NB4 (cell line): ENCODE measurements around the gene CENPW.

ENCODE experiments used
- DNase-seq: peaks from one replicate; pipeline ENCODE4 v3.0.0; 2010; ENCODE audit warnings: low read depth
- H3K4me3 ChIP-seq: one replicate; pipeline ENCODE4 v1.5.1; 2011; ENCODE audit warnings: mild to moderate bottlenecking, low read depth, low read length, moderate library complexity
- MYC ChIP-seq: IDR thresholded peaks from 2 replicates; pipeline ENCODE4 v1.6.1; 2011; ENCODE audit warnings: low read depth, low read length
- POLR2A ChIP-seq: IDR thresholded peaks from 2 replicates; pipeline ENCODE4 v1.6.1; 2011; ENCODE audit warnings: mild to moderate bottlenecking; ENCODE audit not compliant: insufficient read length; ENCODE audit errors: extremely low read depth
- TF ChIP-seq, protein P1 (sequence below): IDR thresholded peaks from one replicate; pipeline ENCODE4 v1.5.1; 2012; ENCODE audit warnings: low read depth, low read length
- TF ChIP-seq, protein P2 (sequence below): IDR thresholded peaks from 2 replicates; pipeline ENCODE4 v1.6.1; 2011; ENCODE audit warnings: low read depth, low read length

CENPW gene

DNA sequence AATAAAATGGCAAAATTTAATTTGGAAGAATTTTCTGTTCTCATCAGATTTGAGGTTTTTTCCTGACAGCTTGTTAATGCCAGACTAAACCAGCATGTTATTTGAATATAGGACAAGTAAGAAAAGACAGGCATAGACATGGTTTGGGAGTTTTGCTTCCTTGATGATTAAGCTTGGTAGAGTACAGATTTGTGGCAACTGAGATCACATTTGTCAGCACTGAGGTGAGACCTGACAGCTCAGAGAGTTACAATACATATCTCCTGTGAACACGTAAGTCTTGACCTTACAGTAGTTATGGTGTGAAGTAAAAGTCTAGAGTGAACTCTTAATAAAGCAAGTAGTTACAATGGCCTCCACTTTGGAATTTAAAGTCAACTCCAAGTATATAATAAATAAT, 34.5 kb downstream of the CENPW start:
- H3K4me3 ChIP-seq = no peak overlapping the region
- TF ChIP-seq, protein P1, sequence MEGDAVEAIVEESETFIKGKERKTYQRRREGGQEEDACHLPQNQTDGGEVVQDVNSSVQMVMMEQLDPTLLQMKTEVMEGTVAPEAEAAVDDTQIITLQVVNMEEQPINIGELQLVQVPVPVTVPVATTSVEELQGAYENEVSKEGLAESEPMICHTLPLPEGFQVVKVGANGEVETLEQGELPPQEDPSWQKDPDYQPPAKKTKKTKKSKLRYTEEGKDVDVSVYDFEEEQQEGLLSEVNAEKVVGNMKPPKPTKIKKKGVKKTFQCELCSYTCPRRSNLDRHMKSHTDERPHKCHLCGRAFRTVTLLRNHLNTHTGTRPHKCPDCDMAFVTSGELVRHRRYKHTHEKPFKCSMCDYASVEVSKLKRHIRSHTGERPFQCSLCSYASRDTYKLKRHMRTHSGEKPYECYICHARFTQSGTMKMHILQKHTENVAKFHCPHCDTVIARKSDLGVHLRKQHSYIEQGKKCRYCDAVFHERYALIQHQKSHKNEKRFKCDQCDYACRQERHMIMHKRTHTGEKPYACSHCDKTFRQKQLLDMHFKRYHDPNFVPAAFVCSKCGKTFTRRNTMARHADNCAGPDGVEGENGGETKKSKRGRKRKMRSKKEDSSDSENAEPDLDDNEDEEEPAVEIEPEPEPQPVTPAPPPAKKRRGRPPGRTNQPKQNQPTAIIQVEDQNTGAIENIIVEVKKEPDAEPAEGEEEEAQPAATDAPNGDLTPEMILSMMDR = no peak
- TF ChIP-seq, protein P2, sequence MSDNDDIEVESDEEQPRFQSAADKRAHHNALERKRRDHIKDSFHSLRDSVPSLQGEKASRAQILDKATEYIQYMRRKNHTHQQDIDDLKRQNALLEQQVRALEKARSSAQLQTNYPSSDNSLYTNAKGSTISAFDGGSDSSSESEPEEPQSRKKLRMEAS = no peak
- TF ChIP-seq POLR2A = no peak
- no peak for TF ChIP-seq MYC
- no peak for DNase-seq

- no peak for DNase-seq
- TF ChIP-seq MYC = no peak
- TF ChIP-seq, protein P2 = no peak
- no peak for TF ChIP-seq POLR2A
- TF ChIP-seq, protein P1 = no peak
- H3K4me3 ChIP-seq = no peak overlapping the region
Observed at GRCh38 chr6:126376682-126377081, 36.8 kb downstream of the CENPW start.

- no peak overlapping the region for H3K4me3 ChIP-seq
- TF ChIP-seq, protein P1 = no peak
- TF ChIP-seq, protein P2 = no peak
- TF ChIP-seq POLR2A (no peak), MYC (no peak)
- DNase-seq = no peak
Observed at GRCh38 chr6:126377594-126378153, 37.8 kb downstream of the CENPW start.

- no peak overlapping the region for H3K4me3 ChIP-seq
- no peak for DNase-seq
- TF ChIP-seq POLR2A (no peak), MYC (no peak)
- TF ChIP-seq, protein P1 = no peak
- TF ChIP-seq, protein P2 = no peak
Observed at GRCh38 chr6:126380072-126380583, 40.2 kb downstream of the CENPW start.

- no peak overlapping the region for H3K4me3 ChIP-seq
- no peak for DNase-seq
- TF ChIP-seq, protein P1 = no peak
- TF ChIP-seq, protein P2 = no peak
- no peak for TF ChIP-seq MYC
- no peak for TF ChIP-seq POLR2A
Observed at GRCh38 chr6:126381498-126381897, 41.6 kb downstream of the CENPW start.

DNA sequence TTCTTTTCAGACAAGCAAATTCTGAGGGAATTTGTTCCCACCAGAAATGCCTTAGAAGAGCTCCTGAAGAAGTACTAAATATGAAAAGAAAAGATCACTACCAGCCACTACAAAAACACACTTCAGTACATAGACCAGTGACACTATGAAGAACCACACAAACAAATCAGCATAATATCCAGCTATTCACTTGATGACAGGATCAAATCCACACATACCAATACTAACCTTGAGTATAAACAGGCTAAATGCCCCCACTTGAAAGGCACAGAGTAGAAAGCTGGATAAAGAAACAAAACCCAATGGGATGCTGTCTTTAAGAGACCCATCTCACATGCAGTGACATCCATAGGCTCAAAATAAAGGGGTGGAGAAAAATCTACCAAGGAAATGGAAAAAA, 43.3 kb downstream of the CENPW start:
- H3K4me3 ChIP-seq = no peak overlapping the region
- TF ChIP-seq POLR2A (no peak), MYC (no peak)
- TF ChIP-seq, protein P2 = no peak
- TF ChIP-seq, protein P1 = no peak
- DNase-seq = no peak
